Skin of body (tissue), 2 donors: ENCODE data around the gene KRT20. TPM values are rescaled to one million over a fixed set of nuclear protein-coding genes. Genes with fewer than 3 reads are reported as not detected.
"Not testable (repeated sequence)": the region's sequence is repeated elsewhere in the genome, so short reads cannot be mapped to it uniquely, and the experiment has no call there.

ENCODE experiments used
- DNase-seq: peaks from one replicate; lab custom pipeline; 2025; lab: John Stamatoyannopoulos, UW
- total RNA-seq: library from RNA; depleted of rRNA; stranded (reverse); fragments of >200 nt; gene quantifications from one replicate; pipeline ENCODE4 v1.2.3, GENCODE V29; 2014

The KRT20 gene
- total RNA-seq, 1 donor from 2014 or later = 0.39 TPM

DNA sequence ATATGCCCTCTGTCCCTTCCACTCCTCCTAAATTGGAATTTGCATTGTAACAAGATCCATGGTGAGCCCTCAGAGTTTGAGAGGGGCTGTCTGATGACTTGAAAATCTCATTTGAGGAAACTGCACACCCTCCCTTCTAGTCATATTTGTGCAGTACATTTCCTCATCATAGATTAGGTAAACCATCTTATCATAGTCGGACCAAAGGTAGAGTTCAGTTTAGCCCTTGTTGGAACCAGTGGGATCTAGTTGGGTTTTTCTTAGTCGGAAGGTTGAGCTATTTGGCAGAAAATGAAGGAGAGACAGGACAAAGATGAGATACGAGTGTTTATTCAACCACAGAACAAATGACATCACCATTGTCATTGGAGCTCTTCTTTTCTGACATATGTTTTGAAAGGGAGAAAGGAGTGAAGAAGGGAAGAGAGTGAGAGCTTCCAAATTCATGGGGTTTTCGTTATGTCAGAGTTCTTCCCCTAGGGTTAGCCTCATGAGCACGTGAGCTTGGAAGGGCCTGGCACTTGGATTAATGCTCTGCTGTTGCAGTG lies 15.8 kb upstream of the KRT20 start:
- no peak for DNase-seq

DNA sequence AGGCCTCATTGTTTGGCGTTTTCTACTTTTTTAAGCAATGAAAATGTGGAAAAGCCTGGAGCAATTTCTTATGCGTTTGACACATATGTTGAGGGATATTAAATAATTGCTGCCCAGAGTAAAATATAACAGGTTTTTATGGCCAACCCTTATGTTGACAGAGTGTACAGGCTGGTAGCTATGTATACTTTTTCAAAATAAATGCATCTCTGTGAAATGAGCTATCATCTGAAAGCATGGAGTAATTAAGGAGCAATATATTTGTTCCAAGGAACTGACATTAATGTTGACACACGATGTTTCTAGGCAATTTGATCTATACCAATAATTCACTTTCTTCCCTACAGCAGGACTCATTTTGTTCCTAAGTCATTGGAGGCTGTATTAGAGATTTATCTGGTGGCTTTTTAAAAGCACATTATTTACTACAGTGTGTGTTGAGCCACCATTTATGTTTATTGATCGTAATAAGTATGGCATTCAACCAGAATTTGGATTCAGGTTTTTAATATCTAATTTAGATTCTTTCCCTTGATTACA lies 11.9 kb upstream of the KRT20 start:
- DNase-seq = no peak

DNA sequence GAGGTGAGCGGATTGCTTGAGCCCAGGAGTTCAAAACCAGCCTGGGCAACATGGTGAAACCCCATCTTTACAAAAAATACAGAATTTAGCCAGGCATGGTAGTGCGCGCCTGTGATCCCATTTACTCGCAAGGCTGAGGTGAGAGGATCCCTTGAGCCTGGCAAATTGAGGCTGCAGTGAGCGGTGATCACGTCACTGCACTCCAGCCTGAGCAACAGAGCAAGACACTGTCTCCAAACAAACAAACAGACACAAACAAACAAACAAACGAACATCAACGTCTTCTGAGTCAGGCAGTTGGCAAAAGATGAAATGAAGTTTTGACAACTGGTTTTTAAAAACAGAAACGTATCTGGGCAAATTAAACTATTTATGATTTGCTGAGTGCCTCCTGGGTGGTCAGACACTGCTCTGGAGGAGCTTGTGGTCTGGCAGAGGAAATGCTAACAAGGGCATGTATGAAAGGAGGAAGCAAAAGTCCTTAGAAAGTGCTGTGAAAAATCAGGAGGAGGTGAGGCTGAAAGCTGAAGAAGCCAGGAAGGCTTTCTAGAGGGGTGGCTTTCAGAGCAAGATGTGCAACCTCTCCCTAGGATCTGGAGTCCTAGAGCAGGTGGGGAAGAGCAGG lies 10.2 kb upstream of the KRT20 start:
- peak; percentile 19 for DNase-seq

DNA sequence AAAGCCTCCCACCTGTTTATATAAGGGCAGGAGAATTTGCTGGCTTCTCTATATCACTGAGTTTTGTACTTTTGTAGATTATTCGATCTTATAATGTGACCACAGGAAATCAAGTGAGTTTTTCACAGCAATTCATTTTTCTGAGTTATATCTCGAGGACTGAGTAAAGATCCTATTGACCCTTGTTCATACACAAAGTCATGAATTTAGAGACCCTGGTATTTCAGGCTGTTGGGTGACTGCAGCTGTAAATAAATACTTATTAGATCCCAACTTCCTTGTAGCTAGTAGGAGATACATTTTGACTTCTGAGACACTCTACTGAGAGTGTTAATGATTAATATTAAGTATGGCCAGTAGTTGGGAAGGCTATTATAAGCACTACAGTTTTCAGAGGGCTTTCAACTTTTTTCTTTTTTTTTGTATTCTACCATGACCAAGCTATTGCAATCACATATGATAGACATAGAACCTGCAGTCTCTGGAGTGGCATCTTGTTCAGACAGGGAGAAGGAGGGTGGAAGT lies 3.2 kb upstream of the KRT20 start:
- DNase-seq = no peak

DNA sequence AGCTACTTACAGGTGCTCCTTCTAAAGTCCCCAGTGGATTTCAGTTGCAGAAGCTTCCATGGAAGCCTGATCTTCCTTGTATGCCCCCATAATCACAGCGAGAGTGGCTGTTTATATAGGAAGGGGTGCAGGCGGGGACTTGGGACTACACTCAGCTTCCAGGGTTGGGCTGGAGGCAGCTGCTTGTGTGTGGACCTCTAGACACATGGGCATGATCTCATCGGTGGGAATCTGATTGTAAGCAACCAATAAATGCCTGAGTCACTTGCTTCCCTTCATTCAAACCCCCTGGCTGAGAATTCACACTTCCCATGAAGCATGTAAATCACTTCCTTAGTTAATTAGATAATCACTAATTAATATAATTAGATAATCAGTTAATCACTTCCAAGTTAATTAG lies 1.0 kb upstream of the KRT20 start:
- DNase-seq = no peak

- DNase-seq = no peak
These were observed 1.3 kb downstream of the KRT20 start for GRCh38 chr17:40883626-40884334.

DNA sequence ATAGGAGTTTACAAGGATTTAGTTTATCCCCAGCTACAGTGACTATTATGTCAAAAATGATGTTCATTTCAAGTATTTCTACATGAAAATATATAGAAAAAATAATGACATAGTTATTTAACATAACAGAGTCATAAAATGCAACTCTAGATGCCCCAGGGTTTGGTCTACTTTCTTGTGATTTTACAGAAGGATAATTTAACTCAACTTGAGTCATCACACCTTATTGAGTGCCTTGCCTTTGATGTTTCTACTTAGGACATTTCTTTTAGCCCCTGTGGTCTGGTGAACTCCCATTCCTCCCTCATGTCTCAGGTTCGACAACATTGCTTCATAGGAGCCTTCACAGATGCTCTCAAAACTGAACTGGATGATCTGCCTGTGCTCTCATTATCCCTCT lies 2.0 kb downstream of the KRT20 start:
- DNase-seq = no peak

DNA sequence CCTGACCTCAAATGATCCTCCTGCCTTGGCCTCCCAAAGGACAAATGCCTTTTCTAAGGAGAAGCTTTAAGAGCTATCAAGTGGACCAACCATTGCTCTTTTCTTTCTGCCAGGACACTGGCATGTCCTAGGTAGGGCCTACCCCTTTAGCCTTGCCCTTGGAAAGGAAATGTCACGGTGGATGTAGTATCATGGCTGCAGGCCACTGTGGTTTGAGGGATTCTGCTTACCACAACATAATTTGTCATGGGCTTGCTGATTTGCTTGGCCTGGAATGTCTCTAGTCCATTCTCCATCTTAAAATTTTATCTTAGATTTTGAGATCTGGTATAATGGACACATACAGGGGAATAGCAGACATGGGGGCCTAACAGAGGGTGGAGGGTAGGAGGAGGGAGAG lies 6.0 kb downstream of the KRT20 start:
- DNase-seq = no peak

- no peak for DNase-seq
These were observed 7.0 kb downstream of the KRT20 start for GRCh38 chr17:40878044-40878443.

DNA sequence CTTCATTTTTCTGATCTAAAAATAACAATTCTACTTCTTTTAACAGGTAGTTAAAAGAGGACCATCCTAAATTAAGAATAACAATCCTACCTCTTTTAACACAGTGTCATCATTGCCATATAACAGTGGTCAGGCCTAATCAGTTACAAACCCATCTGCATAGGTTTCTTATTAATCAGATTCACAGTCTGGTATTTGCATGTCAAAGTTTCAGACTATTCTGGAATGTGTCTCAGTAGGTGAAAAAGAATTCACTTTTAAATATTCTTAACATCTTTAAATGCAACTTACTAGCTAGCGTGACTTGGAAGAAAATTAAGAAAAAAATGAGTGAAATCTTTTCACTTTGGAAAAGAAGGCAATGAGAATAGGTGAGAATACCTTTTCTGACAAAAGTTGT lies 11.2 kb downstream of the KRT20 start:
- DNase-seq = no peak

DNA sequence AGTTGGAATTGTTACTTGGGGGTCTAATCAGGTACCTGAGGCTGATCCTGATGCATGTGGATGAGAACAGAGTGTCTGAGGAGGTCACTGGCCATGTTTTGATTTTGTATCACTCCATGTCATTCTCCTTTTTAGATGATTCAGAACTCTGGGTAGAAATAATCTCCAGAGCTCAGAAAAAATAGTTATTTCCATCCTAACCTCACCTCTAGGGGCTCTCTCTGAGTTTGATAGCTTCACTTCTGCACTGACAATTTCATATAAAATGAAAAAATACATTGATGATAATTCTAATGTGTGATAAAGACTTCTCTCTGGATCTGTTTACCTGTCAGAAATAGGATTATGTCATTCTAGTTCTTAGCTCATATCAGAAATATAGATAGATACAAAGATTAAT lies 11.8 kb downstream of the KRT20 start:
- no peak for DNase-seq

DNA sequence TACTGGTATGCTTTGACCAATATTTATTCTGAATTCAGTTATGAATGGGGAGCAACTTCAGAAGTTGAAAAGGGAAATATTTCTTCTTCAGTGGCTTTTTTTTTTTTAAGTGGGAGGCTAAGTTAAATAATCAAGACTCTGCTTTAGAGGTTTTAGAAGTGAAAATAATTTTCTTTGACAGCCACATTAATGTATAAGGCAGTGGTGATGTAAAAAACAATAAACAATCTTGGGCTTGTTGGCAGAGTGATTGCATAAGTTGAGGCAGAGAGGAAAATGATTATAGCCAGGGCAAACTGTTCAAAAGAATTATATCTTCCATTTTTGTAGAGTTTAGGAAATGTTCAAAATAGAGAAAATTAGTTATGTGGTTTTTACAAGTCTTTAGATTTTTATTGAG lies 12.6 kb downstream of the KRT20 start:
- DNase-seq = no peak

GRCh38 chr17:40871316-40871715 lies 13.7 kb downstream of the KRT20 start:
- DNase-seq = no peak

GRCh38 chr17:40870136-40870535 lies 14.9 kb downstream of the KRT20 start:
- DNase-seq = no peak

DNA sequence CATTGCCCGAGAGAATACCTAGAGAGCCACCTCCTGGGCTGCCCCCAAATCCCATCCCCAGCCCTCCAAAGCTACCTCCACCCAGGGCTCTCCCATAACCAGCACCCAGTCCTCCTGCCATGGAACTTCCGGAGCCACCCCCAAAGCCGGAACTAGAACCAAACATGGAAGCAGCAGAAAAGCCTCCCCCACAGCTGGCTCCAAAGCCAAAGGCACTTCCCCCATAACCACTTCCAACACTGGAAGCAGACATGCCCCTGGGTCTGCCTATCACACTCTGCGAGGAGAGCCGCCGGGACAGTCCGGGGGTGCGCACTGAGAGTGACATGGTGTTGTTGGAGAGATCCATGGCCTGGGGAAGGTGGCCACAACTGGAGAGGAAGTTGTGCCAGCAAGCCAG lies 18.2 kb downstream of the KRT20 start, which contains the start of gene KRT12:
Gene KRT12, minus strand, starts transcription at position 386 of the 400 bp plus-strand sequence. Its CDS starts 37 bp downstream, at position 349.
- DNase-seq = no peak

DNA sequence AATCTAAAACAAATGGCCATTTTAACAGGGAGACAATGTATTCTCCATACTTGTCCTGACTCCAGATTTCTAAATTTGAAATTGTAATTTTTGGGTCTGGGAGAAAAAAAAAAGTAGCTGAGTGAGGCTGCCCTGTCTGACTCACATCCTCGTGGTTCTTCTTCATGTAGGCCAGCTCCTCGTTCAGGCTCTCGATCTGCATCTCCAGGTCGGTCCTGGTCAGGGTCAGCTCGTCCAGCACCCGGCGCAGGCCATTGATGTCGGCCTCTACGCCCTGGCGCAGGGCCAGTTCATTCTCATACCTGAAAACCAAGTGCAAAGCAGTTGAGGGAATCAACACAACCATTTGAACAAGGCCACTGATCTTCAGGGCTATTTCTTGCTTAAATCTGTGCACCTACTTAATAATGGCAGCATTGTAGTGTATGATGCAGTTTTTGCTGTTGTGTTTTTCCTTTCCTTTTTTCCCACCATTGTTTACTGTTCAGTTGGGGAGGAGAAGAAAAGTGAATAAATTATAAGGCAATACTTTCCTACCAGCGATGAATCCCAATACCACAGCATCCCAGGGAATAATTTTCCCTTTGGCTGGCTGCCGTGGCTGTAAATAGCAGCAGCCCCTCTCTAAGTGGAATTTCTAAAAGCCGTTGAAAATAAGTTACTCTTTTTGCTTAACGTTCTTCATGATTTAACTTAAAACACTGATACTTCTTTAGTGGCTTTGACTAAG lies 20.2 kb downstream of the KRT20 start:
- no peak for DNase-seq

GRCh38 chr17:40862985-40863733 lies 21.9 kb downstream of the KRT20 start:
- no peak for DNase-seq

DNA sequence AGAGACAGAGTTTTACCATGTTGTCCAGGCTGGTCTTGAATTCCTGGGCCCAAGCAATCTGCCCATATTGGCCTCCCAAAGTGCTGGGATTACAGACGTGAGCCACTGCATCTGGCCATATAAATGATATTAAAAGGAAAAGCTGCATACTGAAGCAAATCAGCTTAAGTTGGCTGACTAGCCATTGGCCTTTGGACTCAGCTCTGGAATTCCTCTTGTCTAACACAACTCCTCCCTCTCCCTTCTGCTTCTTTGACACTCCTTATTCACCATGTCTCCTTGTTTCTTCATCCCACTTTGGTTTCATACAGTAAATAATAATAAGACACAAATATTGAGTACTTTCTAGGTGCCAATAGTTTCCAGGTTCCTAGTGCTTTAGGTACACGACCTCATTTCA lies 25.5 kb downstream of the KRT20 start:
- DNase-seq = no peak

GRCh38 chr17:40858667-40859066 lies 26.4 kb downstream of the KRT20 start:
- DNase-seq = not testable (repeated sequence)

- peak; percentile 71 for DNase-seq
These were observed 27.5 kb downstream of the KRT20 start for GRCh38 chr17:40857535-40857934.
